B cell (primary cell): ENCODE measurements around the gene CDH13.

Experiments used
- CTCF ChIP-seq: fragments of 200-600 bp; IDR thresholded peaks from one replicate; pipeline ENCODE4 v1.8.0; 2022; ENCODE audit warnings: antibody characterized with exemption, mild to moderate bottlenecking
- EZH2 ChIP-seq: IDR thresholded peaks from 2 replicates; pipeline ENCODE4 v1.6.1; 2012; ENCODE audit warnings: borderline replicate concordance, low read depth, mild to moderate bottlenecking, moderate library complexity, low read length; ENCODE audit not compliant: insufficient read depth, poor library complexity, severe bottlenecking

- TF ChIP-seq CTCF: no peak
- TF ChIP-seq EZH2: no peak
These were observed 214.3 kb downstream of the CDH13 start for GRCh38 chr16:82841108-82841507.
